HG02840 (cell line): ENCODE measurements around the gene SLC25A6.
A peak's percentile ranks its signal among the peaks of the same experiment; 100 is the strongest.
"Not testable (repeated sequence)": the region's sequence is repeated elsewhere in the genome, so short reads cannot be mapped to it uniquely, and the experiment has no call there.

Experiments
- ATAC-seq: cut with Tn5 transposase; IDR thresholded peaks from one replicate; pipeline ENCODE4 v1.9.1; 2021; ENCODE audit warnings: mild to moderate bottlenecking, moderate library complexity, moderate number of reproducible peaks; ENCODE audit not compliant: unreplicated experiment, low FRiP score

SLC25A6 gene

DNA sequence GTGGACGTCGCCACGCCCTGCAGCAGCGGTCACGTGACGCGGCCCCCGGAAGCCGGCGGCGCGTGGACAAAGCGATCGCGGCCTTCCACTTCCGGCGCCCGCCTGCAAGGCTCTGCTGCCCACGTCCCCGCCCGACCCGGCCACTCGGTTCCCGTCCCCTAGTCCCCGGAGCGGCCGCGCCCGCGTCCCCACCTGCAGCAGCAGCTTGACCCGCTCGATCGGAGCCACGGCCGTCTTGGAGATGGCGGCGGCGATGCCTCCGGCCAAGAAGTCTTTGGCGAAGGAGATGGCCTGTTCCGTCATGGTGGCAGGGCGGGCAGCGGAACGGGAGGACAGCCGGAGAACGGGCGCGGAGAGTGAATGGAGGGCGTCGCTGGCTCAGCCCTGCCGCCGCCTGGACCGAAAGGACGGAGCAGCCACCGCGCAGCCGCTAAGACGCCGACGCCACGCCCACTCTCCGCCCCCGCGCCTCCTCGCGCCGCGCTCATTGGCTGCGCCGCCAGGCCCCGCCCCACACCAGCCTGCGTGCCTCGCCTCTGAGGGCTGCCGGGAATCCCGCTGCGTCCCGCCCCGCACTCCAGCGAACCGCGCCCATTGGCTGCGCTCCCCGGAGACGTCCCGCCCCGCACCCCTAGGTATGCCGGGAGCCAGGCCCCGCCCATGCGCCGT, at the start of gene SLC25A6:
Gene SLC25A6, minus strand, starts transcription at position 407 of the 669 bp plus-strand sequence. Its CDS starts 104 bp downstream, at position 303.
- ATAC-seq: peak; percentile 87

- no peak for ATAC-seq
Observed at GRCh38 chrX:1440506-1440905, 48.6 kb upstream of the SLC25A6 start.

GRCh38 chrX:1435241-1435895, 43.5 kb upstream of the SLC25A6 start:
- no peak for ATAC-seq

GRCh38 chrX:1434871-1435240, 42.9 kb upstream of the SLC25A6 start:
- ATAC-seq: no peak

DNA sequence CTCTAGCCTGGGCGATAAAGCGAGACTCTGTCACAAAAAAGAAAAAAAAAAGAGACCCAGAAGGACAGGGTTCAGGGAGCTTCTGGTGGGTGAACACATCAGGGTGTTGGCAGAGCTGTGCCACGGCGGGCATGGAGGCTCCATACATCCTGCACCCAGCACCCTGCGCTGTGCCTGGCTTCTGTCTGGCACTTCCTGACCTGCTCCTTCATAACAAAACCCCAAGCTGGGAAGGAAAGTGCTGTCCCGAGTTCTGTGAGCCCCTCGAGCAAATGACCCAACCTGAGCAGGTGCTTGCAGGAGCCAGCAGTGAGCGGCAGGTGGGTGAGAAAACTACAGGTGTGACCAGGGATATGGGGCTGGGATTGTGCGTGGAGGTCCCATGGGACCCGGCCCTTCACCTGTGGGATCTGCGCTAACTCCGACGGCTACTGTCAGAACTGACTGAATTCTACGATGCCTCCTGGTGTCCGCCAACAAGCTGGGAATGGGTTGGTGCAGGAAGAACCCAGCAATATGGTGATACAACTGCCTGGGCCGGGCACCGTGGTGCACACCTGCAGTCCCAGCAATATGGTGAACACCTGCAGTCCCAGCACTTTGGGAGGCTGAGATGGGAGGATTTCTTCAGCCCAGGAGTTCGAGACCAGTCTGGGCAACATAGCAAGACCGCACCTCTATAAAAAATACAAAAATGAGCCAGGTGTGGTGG, 41.9 kb upstream of the SLC25A6 start:
- no peak for ATAC-seq

DNA sequence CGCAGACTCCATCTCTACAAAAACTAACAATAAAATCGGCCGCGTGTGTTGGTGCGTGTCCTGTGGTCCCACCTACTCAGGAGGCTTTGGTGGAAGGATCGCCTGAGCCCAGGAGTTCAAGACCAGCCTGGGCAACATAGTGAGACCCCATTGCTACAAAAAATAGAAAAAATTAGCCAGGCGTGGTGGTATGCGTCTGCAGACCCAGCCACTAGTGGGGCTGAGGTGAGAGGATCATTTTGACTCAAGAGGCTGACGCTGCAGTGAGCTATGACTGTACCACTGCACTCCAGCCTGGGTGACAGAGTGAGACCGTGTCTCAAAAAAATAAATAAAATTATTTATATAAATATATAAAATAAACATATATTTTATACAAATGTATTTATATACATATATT, 38.5 kb upstream of the SLC25A6 start:
- no peak for ATAC-seq

- no peak for ATAC-seq
Observed at GRCh38 chrX:1427756-1428155, 35.8 kb upstream of the SLC25A6 start.

DNA sequence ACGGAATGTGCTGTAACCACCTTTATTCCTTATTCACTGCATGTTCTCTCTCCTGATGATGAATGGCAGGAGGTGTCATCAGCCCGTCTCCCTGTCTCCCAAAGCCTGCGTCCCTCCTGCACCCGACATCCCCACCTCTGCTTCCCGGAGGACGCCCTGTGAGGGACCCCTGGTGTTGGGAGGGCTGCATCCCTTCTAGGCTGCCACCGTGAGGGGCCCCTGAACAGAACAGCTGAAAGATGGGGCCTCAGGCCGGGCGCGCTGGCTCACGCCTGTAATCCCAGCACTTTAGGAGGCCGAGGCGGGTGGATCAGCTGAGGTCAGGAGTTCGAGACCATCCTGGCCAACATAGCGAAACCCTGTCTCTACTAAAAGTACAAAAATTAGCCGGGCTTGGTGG, 34.4 kb upstream of the SLC25A6 start:
- not testable (repeated sequence) for ATAC-seq

DNA sequence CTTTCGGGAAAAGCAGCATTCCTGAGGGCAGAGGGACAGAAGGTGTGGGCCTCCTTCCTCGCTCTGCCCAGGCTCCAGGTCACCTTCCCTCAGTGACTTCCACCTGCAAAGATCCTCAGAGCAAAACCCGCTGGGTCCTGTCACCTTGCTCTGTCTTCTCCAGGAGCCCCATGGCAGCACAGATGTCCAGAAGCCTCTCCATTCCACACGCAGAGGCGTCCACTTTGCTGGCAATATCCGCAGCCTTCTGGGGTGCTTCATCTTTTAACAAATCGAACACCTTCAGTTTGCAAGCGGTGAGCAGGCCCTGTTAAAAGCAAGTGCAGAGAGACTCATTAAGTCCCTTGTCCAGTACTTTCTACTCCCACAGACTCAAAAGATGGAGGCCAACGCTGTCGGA, 33.5 kb upstream of the SLC25A6 start:
- ATAC-seq: no peak

GRCh38 chrX:1424147-1424851, 32.4 kb upstream of the SLC25A6 start:
- ATAC-seq: no peak

DNA sequence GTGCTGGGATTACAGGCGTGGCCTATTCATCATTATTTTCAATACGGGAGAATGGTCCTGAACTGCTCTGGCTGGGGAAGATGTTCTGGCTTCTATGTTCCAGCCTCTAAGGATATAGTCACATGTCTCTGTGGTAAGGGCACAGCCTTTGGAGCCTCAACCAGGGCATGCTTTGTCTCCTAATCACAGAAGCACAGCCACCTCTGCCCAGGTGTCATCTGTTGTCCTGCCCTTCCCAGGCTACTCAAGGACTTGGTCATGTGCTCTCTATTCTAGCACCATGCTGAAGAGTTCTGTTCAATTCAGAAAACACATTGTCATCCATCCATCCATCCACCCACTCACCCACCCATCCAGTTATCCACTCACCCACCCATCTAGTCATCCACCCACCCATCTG, 31.3 kb upstream of the SLC25A6 start:
- no peak for ATAC-seq

GRCh38 chrX:1422135-1422465, 30.2 kb upstream of the SLC25A6 start:
- no peak for ATAC-seq

- ATAC-seq: no peak
Observed at GRCh38 chrX:1421433-1422134, 29.7 kb upstream of the SLC25A6 start.

DNA sequence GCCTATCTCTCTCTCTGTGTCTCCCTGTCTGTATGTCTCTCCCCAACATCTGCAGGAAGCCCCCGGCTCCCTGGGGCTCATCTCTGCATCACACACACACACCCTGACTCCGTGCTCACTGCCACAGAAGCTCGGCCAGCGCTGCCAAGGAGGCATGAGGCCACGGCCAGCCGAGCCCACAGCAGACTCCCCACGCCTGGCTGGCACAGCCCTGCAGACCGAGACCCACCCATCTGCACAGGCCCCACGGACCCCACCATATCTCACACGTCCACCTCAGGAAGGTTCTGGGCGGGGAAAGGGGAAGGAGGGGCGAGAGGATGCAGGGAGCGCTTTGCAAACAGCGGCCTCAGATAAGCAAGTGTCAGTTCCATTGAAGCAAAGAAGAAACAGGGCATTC, 28.5 kb upstream of the SLC25A6 start:
- no peak for ATAC-seq

- no peak for ATAC-seq
Observed at GRCh38 chrX:1419545-1420355, 27.8 kb upstream of the SLC25A6 start.

DNA sequence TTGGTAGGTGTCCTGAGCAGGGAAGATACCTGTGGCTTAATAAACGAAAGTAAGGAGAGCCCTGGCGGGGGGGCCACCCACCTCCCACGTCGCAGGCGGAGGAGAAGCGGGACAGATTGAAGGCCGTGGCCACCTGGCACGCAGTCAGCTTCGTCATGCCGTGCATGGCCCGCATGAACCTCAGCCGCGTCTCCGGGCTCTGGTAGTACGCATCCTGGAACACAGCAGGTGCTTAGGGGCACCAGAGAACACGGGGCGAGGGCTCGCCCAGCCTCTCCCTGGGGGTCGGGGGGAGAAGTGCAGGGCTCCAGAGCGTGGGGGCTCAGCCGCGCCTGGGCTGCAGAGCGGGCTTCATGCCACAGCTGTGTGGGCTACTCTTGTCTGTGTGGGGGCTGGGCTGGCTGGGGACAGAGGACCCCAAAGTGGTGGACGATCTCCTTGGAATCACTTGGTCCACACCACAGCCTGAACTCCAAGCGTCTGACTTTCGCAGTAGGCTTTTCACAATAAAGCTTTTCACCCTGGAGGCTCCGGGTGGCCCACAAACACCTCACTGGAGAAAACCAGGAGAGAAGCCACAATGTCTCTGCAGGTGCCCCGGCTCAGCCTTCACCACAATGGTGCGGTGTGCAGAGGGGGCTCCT, 27.1 kb upstream of the SLC25A6 start:
- no peak for ATAC-seq

DNA sequence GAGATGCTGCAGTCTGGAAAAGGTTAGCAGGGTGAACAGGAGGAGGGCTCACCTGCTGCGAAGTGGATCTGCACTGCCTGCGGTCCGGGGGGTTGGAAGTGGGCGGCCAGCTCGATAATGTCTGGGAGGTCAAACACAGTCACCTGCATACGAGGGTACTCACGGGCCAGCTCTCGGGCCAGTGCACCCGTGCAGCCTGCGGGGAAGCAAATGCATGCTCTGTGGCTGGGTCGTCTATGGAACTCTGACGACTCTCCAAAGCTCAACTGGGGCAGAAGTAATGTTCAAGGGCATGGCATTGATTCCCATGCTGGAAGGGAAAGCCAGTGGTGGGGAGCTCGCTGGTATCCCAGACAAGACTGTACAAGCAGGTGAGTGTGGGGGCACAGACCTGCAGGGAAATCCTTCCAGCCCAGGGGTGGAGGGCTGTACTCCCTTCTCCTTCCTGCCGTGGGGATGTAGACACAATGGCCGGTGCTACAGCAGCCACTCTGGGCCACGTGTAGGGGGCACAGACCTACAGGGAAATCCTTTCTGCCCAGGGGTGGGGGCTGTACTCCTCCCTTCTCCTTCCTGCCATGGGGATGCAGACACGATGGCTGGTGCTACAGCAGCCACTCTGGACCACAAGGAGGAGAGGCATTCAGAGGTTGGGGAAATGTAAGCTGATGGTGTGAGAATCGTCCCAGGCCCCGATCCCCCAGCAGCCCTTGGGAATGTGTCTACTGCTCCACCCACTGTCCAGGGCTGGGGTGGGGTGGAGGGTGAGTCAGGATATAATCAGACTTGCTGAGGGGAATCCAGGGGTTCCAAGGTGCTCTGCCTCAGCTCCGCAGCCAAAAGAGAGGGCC, 26.2 kb upstream of the SLC25A6 start:
- no peak for ATAC-seq

DNA sequence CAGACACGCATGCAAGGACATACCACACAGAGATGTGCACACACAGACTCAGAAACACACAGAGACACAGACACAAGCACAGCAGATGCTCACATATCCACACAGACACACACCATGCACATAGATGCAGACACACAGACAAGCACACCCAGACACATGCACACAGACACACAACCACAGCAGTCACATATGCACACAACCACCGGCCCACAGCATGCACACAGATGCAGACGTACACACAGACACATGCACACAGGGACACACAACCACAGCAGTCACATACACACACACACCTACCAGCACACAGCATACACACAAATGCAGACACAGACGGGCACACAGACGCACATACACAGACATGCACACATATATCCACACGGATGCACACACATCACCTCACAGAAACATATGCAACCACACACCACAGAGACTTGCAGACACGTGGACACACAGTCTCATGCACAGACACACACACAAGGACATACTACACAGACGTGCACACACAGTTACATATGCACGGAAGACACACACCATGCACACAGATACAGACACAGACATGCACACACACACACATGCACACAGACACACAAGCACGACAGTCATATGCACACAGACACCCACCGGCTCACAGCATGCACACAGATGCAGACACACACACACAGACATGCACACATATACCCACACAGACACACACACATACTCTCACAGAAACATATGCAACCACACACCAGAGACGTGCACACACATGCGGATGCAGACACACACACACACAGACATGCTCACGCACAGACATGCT, 25.2 kb upstream of the SLC25A6 start:
- ATAC-seq: no peak
